ENCODE measurements around the gene DNPH1. TPM values are rescaled to one million over a fixed set of nuclear protein-coding genes. Genes with fewer than 3 reads are reported as not detected.

The DNPH1 gene
- total RNA-seq, 3 donors from 2014 or later, result 46.5 to 61.1 (median 53.7) TPM

GRCh38 chr6:43188426-43188825 is 40.9 kb downstream of the DNPH1 start:
- Histone ChIP-seq H3K36me3 (no peaks in the 10 kb centered on the region), H3K4me1 (peaks cover 0 to under 1% of the 10 kb centered on the region in 2 donors), H3K9me3 (no peaks in the 10 kb centered on the region), H3K27me3 (no peaks in the 10 kb centered on the region), H3K27ac (no peak overlapping the region), H3K4me3 (no peak overlapping the region)
- no peak for DNase-seq (ENCODE audit: low spot score in 2 of 2)
- TF ChIP-seq POLR2A (IDR thresholded peaks at IDR 0.05) (no peak), CTCF (IDR thresholded peaks at IDR 0.05) (no peak), POLR2AphosphoS5 (IDR thresholded peaks at IDR 0.05) (no peak)
- intact Hi-C loops (cut with DNase I; ENCODE audit: low total_unique reads), result no loop called here

- peaks cover 0 to 6% of the 10 kb centered on the region in 2 donors for H3K4me1 ChIP-seq
- no peaks in the 10 kb centered on the region for H3K27me3 ChIP-seq
- no peak for DNase-seq (ENCODE audit: low spot score in 2 of 2)
- no peak overlapping the region for H3K4me3 ChIP-seq
- H3K27ac ChIP-seq, result no peak overlapping the region
- no peaks in the 10 kb centered on the region for H3K9me3 ChIP-seq
- intact Hi-C loops (cut with DNase I; ENCODE audit: low total_unique reads), result no loop called here
- no peaks in the 10 kb centered on the region for H3K36me3 ChIP-seq
- TF ChIP-seq CTCF (IDR thresholded peaks at IDR 0.05), result no peak
- TF ChIP-seq POLR2AphosphoS5 (IDR thresholded peaks at IDR 0.05), result no peak
Observed at GRCh38 chr6:43187821-43188220, 41.5 kb downstream of the DNPH1 start.

GRCh38 chr6:43186706-43187105 is 42.6 kb downstream of the DNPH1 start:
- Histone ChIP-seq H3K4me3 (no peak overlapping the region), H3K36me3 (no peaks in the 10 kb centered on the region), H3K4me1 (peaks cover 0 to 9% of the 10 kb centered on the region in 2 donors), H3K9me3 (no peaks in the 10 kb centered on the region), H3K27ac (no peak overlapping the region), H3K27me3 (no peaks in the 10 kb centered on the region)
- intact Hi-C loops (cut with DNase I; ENCODE audit: low total_unique reads), result no loop called here
- no peak for TF ChIP-seq POLR2A (IDR thresholded peaks at IDR 0.05)
- TF ChIP-seq CTCF (IDR thresholded peaks at IDR 0.05), result no peak
- TF ChIP-seq POLR2AphosphoS5 (IDR thresholded peaks at IDR 0.05), result no peak
- no peak for DNase-seq (ENCODE audit: low spot score in 2 of 2)

GRCh38 chr6:43186019-43186418 is 43.3 kb downstream of the DNPH1 start:
- Histone ChIP-seq H3K4me3 (no peak overlapping the region), H3K36me3 (no peaks in the 10 kb centered on the region), H3K27ac (no peak overlapping the region), H3K27me3 (no peaks in the 10 kb centered on the region), H3K4me1 (peaks cover 0 to 9% of the 10 kb centered on the region in 2 donors), H3K9me3 (no peaks in the 10 kb centered on the region)
- no peak for DNase-seq (ENCODE audit: low spot score in 2 of 2)
- TF ChIP-seq POLR2AphosphoS5 (IDR thresholded peaks at IDR 0.05) (no peak), POLR2A (IDR thresholded peaks at IDR 0.05) (no peak), CTCF (IDR thresholded peaks at IDR 0.05) (no peak)
- intact Hi-C loops (cut with DNase I; ENCODE audit: low total_unique reads), result no loop called here

GRCh38 chr6:43185391-43185985 is 43.8 kb downstream of the DNPH1 start:
- Histone ChIP-seq H3K27me3 (no peaks in the 10 kb centered on the region), H3K9me3 (no peaks in the 10 kb centered on the region), H3K36me3 (no peaks in the 10 kb centered on the region), H3K4me3 (no peak overlapping the region), H3K27ac (no peak overlapping the region), H3K4me1 (peaks cover 0 to 9% of the 10 kb centered on the region in 2 donors)
- intact Hi-C loops (cut with DNase I; ENCODE audit: low total_unique reads), result no loop called here
- no peak for DNase-seq (ENCODE audit: low spot score in 2 of 2)
- TF ChIP-seq CTCF (IDR thresholded peaks at IDR 0.05), result no peak

Measured in breast epithelium (tissue), 4 donors.